Head of caudate nucleus (tissue), 42 donors: ENCODE data around the gene TC2N.
A peak's percentile ranks its signal among the peaks of the same experiment; 100 is the strongest.
"Not testable (repeated sequence)": the region's sequence is repeated elsewhere in the genome, so short reads cannot be mapped to it uniquely, and the experiment has no call there.

Experiments used
- DNase-seq, 42 donors: peaks; one replicate each; pipeline versions ENCODE4 v3.0.0 to v3.0.0-alpha.2; 2020 to 2021; ENCODE audit warnings: mixed read lengths in 7 of 42
- intact Hi-C: fragments of 100-400 bp; cut with DNase I; formaldehyde crosslinking; loops from one replicate; pipeline ENCODE4 v1.15.0; 2022

TC2N gene

DNA sequence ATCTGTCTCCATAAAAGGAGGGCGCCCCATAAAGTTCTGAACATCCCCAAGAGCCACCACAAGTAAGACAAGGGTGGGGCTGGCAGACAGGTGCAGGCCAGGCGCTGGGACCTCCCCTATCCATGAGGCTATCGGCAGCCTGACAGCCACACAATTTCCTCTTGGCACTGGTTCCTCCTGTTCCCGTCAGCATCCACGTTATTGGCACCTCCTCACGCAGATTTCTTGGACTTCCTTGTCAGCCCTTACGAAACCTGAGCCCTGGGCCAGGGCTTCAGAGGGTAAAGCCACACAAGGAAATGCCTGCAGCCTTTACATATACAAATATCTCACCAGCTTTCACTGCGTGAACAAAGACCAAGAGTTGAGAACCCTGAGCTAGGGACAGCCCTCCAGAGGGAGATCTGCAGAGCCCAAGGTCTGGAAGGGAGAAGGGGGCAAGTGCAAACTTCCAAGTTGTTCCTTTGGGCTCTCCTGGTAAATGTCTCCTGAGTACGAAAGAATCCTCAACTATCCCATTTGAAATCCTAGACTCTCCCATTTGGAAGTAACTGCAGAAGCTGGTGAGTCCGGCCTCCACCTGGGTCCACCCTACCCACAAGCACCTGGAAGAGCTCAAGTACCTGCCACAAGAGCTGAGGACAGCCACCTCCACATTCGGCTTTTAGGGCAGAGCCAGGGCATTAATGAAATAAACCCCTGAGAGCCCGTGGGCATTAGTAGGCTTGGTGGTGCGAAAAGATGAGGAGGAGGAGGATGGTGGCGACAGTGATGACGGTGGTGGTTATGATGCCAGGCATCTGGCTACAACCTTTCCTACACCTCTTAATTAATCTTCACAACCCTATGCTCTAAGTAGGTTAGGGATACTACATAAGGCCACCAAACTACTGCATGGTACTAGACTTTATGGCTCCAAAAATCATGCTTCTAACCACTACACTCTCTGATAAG lies 5.5 kb upstream of the TC2N start:
- DNase-seq, result peak in 3 of 42 donors; percentile 24 to 47 (median 29)
- intact Hi-C loops, result no loop called here

DNA sequence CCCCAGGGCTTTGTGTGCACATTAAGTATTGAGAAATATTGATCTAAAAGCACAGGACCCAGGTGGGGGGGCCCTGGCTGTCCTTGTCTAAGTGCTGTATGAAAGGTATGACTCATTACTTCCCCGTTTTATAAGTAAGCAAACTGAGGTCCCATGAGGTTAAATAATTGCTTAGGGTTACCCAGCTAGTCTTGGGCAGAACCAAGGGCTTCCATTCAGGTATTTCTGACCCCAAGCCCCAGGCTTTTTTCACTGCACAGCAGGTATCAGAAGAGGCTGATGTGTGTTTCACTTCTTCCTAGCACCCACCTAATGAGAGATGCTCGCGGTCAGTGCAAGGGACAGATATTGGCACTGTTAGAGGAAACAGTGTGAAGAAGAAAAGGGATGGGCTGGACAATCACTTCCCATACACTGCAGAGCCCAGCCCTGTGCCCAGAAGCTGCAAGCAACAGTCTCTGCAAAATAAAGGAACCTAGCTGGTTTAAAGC lies 4.7 kb upstream of the TC2N start:
- no peak for DNase-seq
- intact Hi-C loops, result no loop called here

GRCh38 chr14:91871401-91871800 lies 4.1 kb upstream of the TC2N start:
- intact Hi-C loops, DNase-seq: not testable (repeated sequence)

DNA sequence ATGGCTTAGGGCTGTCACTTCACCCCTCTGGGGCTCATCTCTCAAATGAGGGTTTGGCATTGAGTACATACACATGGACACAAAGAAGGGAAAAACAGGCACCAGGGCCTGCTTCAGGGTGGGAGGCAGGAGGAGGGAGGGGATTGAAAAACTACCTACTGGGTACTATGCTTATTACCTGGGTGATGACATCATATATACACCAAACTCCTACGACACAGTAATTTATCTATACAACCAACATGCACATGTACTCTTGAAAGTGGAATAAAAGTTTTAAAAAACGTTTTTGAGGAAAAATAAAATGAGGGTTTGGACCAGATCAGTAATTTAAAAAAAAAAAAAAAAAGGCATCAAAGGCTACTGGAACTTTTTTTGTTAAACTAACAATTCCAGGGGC lies 3.6 kb upstream of the TC2N start:
- intact Hi-C loops, result no loop called here

GRCh38 chr14:91870001-91870400 lies 2.7 kb upstream of the TC2N start:
- intact Hi-C loops, result no loop called here
- no peak for DNase-seq

More for the DNA sequence above, 3.6 kb upstream of the TC2N start:
- no peak for DNase-seq

GRCh38 chr14:91869556-91869955 lies 2.2 kb upstream of the TC2N start:
- no peak for DNase-seq

DNA sequence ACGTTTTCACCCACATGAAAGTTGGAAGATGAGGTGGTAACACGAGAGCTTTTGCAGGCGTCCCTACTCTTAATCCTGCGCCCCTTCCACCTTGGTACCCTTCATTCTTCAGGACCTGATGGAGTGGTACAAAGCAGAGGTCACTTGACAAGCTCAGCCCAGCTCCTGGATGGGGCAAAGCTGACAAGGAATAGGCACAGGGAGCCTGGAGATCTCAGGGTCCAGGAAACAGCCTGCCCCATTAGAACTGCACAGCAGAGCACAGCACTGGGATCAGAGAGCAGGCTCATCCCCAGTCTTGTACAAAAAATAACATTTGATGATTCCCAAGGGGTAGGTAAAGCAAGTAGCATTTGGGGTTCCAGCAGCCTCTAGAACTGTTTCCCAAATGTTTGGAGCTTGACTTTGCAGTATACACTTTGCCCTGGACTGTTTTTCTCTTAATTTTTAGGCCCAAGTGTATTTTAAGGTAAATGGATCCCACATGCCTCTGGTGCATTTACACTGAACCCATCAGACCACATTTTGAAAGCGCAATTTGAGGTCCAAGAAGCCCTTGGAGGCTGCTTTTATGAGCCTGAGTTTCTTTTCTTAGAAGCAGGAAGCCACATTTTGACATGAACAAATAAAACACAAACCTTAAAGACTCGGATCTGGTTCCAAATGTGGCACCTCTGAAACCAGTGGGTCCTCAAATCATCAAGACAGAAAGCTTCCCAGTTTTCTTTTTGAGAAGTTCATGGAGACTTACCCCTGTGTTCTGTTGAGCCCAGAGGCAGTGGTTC lies 633 bp downstream of the TC2N start:
- intact Hi-C loops, result no loop called here
- no peak for DNase-seq

More at GRCh38 chr14:91869556-91869955, 2.2 kb upstream of the TC2N start:
- intact Hi-C loops, result no loop called here

DNA sequence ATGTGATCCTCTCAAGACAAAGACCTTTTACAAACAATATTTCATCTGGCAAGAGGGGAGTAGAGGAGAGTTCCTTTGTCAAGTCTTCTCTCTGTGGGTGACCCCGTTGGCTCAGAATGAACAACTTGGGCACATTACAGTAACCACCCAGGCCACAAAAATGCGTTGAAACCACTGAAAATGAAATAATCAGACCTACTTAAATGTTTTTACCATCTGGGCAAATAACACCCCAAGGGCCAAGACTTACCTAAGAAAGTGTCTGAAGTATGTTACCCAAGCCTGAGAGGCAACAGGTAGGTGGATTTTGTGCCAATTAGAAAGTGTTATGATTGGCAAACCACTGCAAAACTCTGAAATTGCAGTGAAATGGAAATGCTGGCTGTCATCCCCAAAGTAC lies 1.3 kb downstream of the TC2N start:
- DNase-seq, result no peak
- intact Hi-C loops, result no loop called here

DNA sequence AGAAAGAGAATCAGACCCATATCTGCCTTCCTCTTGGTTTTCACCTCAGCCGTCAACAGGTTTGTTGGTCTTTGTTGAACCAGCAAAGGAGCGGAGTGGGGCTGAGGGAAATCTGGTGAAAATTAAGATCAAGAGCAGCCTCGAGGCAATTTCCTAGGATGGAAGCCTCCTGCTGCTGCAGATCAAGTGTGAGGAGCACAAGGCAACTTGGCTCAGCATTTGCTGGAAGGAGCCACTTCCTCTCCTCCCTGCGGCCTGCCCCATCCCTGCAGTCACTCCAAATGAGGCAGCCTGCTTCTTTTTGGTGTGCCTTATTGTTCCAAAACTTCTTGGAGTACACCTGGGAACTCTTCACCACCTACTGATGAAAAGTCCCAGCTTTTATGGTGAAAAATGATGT lies 4.9 kb downstream of the TC2N start:
- no peak for DNase-seq
- intact Hi-C loops, result no loop called here

DNA sequence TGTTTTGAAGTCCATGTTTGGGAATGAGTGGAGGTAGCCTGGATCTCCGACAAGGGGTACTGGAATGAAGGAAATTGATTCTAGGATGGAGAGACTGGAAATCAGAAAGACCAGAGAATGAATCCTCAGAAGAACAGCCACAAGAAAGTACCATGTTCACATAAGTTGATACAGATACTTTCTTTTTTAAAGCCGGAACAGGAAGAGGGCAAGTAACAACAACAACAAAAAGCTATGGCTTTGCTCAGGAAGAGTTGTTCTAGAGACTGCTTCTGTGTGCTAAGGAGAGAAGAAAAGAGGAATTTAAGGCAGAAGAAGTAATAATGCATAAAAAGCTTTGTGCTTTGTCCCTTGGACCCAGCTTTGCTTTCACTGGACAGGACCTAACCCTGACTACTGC lies 6.2 kb downstream of the TC2N start:
- DNase-seq, result no peak
- intact Hi-C loops, result no loop called here

DNA sequence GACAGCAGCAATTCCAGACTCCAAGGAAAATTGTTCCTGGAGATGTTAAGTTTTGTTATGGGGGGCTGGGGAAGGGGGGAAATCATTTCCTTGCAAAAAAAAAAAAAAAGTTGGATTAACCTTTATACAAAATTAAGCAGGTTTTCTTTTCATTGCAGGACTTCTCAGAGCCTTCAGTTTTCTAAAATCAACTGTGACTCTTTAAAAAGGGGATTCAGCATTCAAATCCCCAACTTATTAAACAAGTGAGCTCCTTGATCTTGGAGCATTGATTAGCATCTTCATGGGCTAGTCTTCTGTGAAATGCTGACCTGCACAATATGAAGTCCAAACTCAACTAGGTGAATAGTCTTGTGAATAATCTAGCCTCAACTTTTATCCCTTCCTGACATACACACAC lies 7.1 kb downstream of the TC2N start:
- DNase-seq, result no peak
- intact Hi-C loops, result no loop called here

GRCh38 chr14:91858536-91859275 lies 8.6 kb downstream of the TC2N start:
- DNase-seq, result no peak
- intact Hi-C loops, result no loop called here

DNA sequence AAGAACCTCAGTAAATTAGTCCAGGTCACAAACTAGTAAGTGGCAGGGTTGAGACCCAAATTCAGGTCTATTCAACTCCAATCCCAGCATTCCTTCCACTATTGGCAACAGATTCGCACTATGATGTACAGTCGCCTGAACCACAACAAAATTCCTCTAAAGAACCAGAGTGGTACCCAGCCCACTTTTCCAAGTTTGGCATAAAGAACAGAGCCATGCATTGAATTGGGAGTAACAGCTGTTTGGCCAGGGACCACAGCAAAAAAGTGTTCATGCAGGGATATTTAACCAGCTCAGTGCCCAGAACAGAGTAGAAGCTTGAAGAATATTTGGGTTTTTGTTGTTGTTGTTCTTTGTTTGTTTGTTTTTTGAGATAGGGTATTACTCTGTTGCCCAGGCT lies 9.7 kb downstream of the TC2N start:
- no peak for DNase-seq
- intact Hi-C loops, result no loop called here

DNA sequence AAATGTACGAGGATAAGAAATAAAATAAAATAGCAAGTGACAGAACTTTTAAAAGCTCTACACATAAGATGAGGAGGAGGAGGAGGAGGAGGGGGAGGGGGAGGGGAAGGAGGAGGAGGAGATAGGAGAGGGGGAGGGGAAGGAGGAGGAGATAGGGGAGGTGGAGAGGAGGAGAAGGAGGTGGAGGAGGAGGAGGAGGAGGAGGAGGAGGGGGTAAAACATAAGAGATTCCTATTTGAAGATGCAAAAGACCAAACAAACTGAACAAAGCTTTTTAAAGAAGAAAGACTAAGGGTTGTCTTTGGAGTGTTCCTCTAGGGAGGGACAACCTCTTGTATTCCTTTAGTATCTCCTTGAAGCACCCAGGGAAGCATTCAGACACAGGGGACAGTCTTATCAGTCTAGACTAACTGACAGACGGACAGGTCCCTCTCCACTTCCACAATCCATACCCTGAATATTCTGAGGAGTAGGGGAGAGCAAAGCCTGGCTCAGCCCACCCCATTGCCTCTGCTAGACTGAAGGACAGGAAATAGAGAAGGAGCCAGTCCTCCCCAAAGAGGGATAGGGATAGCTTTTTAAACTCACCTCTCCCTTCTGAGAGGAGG lies 12.9 kb downstream of the TC2N start:
- DNase-seq, result no peak
- intact Hi-C loops, result no loop called here

DNA sequence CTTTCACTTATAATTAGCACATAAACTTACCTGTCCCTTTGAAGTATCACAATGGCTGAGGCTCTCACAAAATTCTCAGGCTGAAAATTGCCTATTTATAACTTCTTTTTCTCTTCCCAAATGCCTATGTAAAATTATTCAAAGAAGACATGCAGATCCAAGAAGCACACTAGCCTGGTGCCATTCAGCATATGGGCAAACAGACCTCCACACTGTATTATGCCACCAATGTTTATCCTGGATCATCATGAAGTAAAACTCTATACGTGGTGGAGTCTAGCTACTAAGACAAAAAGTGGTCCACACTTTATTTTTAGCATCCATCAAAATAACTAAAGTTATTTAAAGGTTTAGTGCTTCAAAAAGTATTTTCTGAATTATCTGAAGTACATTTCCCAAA lies 15.8 kb downstream of the TC2N start:
- DNase-seq, result no peak
- intact Hi-C loops, result no loop called here

DNA sequence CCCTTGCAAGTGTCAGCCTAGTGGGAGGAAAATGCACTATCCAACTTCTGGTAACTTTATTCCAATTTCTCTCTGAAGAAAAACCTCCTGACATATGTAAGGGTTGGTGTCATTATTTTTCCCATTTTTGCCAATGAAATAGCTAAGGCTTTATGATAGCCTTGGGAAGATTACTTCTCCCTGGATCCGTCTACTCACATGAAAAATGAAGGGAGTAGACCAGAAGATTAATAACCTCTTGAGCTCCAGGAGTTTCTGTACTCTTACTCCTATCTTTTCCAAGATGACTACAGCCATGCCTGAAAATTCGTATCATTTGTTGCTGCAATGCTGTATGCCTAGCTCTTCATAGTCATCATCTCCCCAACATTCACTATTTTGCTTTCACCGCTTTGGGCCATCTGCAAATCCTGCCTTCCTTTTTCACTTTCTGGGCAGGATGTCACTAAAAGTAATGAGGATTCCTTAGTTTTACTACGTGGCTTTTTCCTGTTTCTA lies 18.8 kb downstream of the TC2N start:
- no peak for DNase-seq
- intact Hi-C loops, result no loop called here

GRCh38 chr14:91847693-91848092 lies 19.6 kb downstream of the TC2N start:
- intact Hi-C loops, result no loop called here
- no peak for DNase-seq

- DNase-seq, result no peak
- intact Hi-C loops, result no loop called here
Measured at GRCh38 chr14:91845652-91846051, 21.7 kb downstream of the TC2N start.

- not testable (repeated sequence) for DNase-seq
Measured at GRCh38 chr14:91845056-91845455, 22.3 kb downstream of the TC2N start.

More at GRCh38 chr14:91845056-91845455, 22.3 kb downstream of the TC2N start:
- intact Hi-C loops, result not testable (repeated sequence)
